ENCODE results near the gene KLHL29.

DNA sequence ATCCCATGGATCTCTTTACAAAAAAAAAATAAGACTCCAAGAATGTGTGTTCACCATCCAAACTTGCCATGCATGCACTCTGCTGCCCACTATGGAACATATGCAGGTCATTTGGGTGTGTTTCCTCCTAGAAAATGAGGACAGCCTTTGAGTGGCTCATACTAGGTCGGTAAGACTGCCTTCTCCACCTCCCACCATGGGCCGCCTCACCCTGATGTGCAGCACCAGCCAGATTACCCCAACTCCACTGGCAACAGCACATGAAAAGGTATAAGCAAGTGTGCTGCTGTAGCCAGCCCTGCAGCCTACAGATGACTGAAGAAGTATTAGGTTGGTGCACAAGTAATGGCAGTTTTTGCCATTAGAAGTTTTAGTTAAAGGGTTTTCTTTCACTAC is 327.8 kb downstream of the KLHL29 start:
- TF ChIP-seq RAD21 (IDR thresholded peaks at IDR 0.05; ENCODE audit: insufficient read depth, low read depth, low read length) (no peak), NFYB (IDR thresholded peaks at IDR 0.05; ENCODE audit: insufficient read depth, low read depth, low read length) (no peak), EP300 (IDR thresholded peaks at IDR 0.05; ENCODE audit: borderline replicate concordance in 1 of 2, control insufficient read depth in 1 of 2, low read depth in 2 of 2, low read length in 2 of 2) (no peak), BRCA1 (IDR thresholded peaks at IDR 0.05; ENCODE audit: low read depth, low read length) (no peak), GABPA (IDR thresholded peaks at IDR 0.05; ENCODE audit: low read depth) (no peak), CTCF (IDR thresholded peaks at IDR 0.05 in 2 of 3, conservative IDR thresholded peaks at IDR 0.05 in 1 of 3; ENCODE audit: control insufficient read depth in 2 of 3, extremely low read depth in 1 of 3, insufficient read depth in 1 of 3, low read depth in 3 of 3, low read length in 3 of 3) (no peak), POLR2A (IDR thresholded peaks at IDR 0.05; ENCODE audit: low read depth, low read length) (no peak)
